ENCODE data around the gene TGFBR3L. TPM values are rescaled to one million over a fixed set of nuclear protein-coding genes. Genes with fewer than 3 reads are reported as not detected.
A peak's percentile ranks its signal among the peaks of the same experiment; 100 is the strongest.

Gene TGFBR3L
- total RNA-seq, 1 donor from 2014 or later: 2.2 TPM

GRCh38 chr19:7904074-7905020 lies 10.3 kb upstream of the TGFBR3L start:
- DNase-seq (ENCODE audit: low spot score): peak; percentile 66

GRCh38 chr19:7905268-7905667 lies 9.4 kb upstream of the TGFBR3L start:
- no peak for DNase-seq (ENCODE audit: low spot score)

- no peak for DNase-seq (ENCODE audit: low spot score)
These were observed 8.8 kb upstream of the TGFBR3L start for GRCh38 chr19:7905859-7906258.

- no peak for DNase-seq (ENCODE audit: low spot score)
These were observed 7.5 kb upstream of the TGFBR3L start for GRCh38 chr19:7907122-7907521.

GRCh38 chr19:7907544-7907943 lies 7.1 kb upstream of the TGFBR3L start:
- DNase-seq (ENCODE audit: low spot score): no peak

- DNase-seq (ENCODE audit: low spot score): peak; percentile 40
These were observed 6.4 kb upstream of the TGFBR3L start for GRCh38 chr19:7908078-7908699.

- DNase-seq (ENCODE audit: low spot score): peak; percentile 40
These were observed 5.7 kb upstream of the TGFBR3L start for GRCh38 chr19:7908742-7909461.

GRCh38 chr19:7909471-7910067 lies 5.1 kb upstream of the TGFBR3L start:
- no peak for DNase-seq (ENCODE audit: low spot score)

GRCh38 chr19:7910321-7911161 lies 4.1 kb upstream of the TGFBR3L start:
- no peak for DNase-seq (ENCODE audit: low spot score)

GRCh38 chr19:7911508-7912143 lies 3.0 kb upstream of the TGFBR3L start:
- DNase-seq (ENCODE audit: low spot score): no peak

GRCh38 chr19:7912144-7912696 lies 2.4 kb upstream of the TGFBR3L start:
- DNase-seq (ENCODE audit: low spot score): no peak

GRCh38 chr19:7912697-7913564 lies 1.7 kb upstream of the TGFBR3L start:
- DNase-seq (ENCODE audit: low spot score): no peak

GRCh38 chr19:7913652-7914051 lies 978 bp upstream of the TGFBR3L start:
- no peak for DNase-seq (ENCODE audit: low spot score)

- DNase-seq (ENCODE audit: low spot score): no peak
These were observed 531 bp upstream of the TGFBR3L start for GRCh38 chr19:7914099-7914498.

GRCh38 chr19:7915250-7916102 lies 846 bp downstream of the TGFBR3L start:
- DNase-seq (ENCODE audit: low spot score): no peak

- no peak for DNase-seq (ENCODE audit: low spot score)
These were observed 1.7 kb downstream of the TGFBR3L start for GRCh38 chr19:7916103-7916954.

GRCh38 chr19:7916955-7917266 lies 2.3 kb downstream of the TGFBR3L start:
- DNase-seq (ENCODE audit: low spot score): no peak

Data from ureter (tissue), 1 donor.